AG10803 (cell line): ENCODE measurements around the gene BACE2.

Experiments
- DNase-seq: peaks from one replicate; pipeline ENCODE4 v3.0.0; 2010; ENCODE audit warnings: low read depth
- H3K4me3 ChIP-seq: 2 replicates; pipeline ENCODE4 v1.5.1; 2011; ENCODE audit warnings: mild to moderate bottlenecking, low read length, control low read depth
- CTCF ChIP-seq: conservative IDR thresholded peaks from 2 replicates; pipeline ENCODE4 v1.5.1; 2011; ENCODE audit warnings: mild to moderate bottlenecking, low read length, control low read depth, inconsistent platforms

BACE2 gene

GRCh38 chr21:41130883-41131282 lies 37.1 kb upstream of the BACE2 start:
- DNase-seq, result no peak
- TF ChIP-seq CTCF, result no peak
- no peak overlapping the region for H3K4me3 ChIP-seq

- DNase-seq, result peak; percentile 68
Observed at GRCh38 chr21:41133874-41134522, 34.0 kb upstream of the BACE2 start.

GRCh38 chr21:41135746-41136145 lies 32.2 kb upstream of the BACE2 start:
- no peak for TF ChIP-seq CTCF
- DNase-seq, result no peak
- H3K4me3 ChIP-seq, result no peak overlapping the region

More at GRCh38 chr21:41133874-41134522, 34.0 kb upstream of the BACE2 start:
- peak; percentile 77 for TF ChIP-seq CTCF
- no peak overlapping the region for H3K4me3 ChIP-seq

GRCh38 chr21:41136286-41136685 lies 31.7 kb upstream of the BACE2 start:
- no peak overlapping the region for H3K4me3 ChIP-seq
- TF ChIP-seq CTCF, result no peak
- DNase-seq, result no peak

GRCh38 chr21:41137401-41137800 lies 30.6 kb upstream of the BACE2 start:
- no peak for TF ChIP-seq CTCF
- H3K4me3 ChIP-seq, result no peak overlapping the region
- DNase-seq, result no peak

- H3K4me3 ChIP-seq, result no peak overlapping the region
- no peak for TF ChIP-seq CTCF
- no peak for DNase-seq
Observed at GRCh38 chr21:41137889-41138288, 30.1 kb upstream of the BACE2 start.

GRCh38 chr21:41138711-41139110 lies 29.2 kb upstream of the BACE2 start:
- no peak for DNase-seq
- no peak for TF ChIP-seq CTCF
- no peak overlapping the region for H3K4me3 ChIP-seq
